ENCODE data around the gene LRRC36. TPM values are rescaled to one million over a fixed set of nuclear protein-coding genes. Genes with fewer than 3 reads are reported as not detected.

The LRRC36 gene
- total RNA-seq, 4 donors from 2014 or later, result 5.1 TPM; not detected in 3

DNA sequence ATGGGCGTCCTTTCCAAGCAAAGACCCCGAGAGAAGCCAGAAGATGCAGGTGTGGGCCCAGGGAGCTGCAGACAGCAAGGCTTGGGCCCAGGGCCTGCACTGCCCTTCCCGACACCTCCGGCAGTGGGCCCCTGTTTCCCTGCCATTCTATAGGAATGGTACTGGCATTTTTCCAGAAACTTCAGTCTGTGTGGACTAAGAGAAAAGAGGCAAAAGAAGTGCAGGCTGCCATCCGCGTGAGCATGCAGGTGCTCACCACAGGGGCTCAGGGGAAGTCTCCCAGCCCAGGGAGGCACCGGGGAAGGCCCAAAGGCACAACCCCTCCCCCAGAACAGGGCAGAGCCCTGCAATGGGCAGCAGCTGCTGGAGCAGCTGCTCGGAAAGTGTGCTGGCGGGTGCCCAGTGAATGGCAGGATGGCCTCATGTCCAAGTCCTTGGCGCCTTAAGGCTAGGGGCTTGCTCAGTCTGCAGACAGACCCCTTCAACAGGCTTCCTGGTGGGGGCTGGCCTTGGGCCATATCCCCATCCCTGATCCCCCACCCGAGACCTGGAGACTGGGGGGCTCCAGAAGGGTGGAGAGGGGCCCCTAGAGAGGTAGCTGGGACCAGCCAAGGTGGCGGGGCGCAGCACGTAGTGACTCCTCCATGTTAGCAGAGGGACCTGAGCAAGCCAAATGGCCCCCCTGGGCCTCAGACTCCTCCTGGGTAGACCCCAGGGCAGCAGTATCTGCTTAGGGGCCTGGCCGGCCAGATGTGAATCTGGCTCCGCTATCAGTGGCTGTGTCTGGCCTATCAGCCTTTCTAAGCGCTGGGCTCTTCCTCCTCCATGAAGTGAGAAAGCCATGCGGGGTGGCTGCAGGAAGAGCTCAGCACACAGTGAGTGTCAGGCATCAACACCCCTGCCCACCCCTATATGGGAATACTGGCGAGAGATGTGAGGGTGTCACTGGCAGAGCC, 73.4 kb downstream of the LRRC36 start:
- Histone ChIP-seq H3K4me1 (peaks cover 4 to 43% (median 10%) of the 10 kb centered on the region in 4 donors), H3K27me3 (no peaks in the 10 kb centered on the region), H3K36me3 (no peaks in the 10 kb centered on the region), H3K4me3 (no peak overlapping the region), H3K9me3 (no peaks in the 10 kb centered on the region), H3K27ac (no peak overlapping the region)
- TF ChIP-seq, protein P1, sequence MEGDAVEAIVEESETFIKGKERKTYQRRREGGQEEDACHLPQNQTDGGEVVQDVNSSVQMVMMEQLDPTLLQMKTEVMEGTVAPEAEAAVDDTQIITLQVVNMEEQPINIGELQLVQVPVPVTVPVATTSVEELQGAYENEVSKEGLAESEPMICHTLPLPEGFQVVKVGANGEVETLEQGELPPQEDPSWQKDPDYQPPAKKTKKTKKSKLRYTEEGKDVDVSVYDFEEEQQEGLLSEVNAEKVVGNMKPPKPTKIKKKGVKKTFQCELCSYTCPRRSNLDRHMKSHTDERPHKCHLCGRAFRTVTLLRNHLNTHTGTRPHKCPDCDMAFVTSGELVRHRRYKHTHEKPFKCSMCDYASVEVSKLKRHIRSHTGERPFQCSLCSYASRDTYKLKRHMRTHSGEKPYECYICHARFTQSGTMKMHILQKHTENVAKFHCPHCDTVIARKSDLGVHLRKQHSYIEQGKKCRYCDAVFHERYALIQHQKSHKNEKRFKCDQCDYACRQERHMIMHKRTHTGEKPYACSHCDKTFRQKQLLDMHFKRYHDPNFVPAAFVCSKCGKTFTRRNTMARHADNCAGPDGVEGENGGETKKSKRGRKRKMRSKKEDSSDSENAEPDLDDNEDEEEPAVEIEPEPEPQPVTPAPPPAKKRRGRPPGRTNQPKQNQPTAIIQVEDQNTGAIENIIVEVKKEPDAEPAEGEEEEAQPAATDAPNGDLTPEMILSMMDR (IDR thresholded peaks at IDR 0.05), result peak in 2 of 6 experiments; percentile 1 to 6
- TF ChIP-seq POLR2A (IDR thresholded peaks at IDR 0.05), result no peak
- no peak for DNase-seq

DNA sequence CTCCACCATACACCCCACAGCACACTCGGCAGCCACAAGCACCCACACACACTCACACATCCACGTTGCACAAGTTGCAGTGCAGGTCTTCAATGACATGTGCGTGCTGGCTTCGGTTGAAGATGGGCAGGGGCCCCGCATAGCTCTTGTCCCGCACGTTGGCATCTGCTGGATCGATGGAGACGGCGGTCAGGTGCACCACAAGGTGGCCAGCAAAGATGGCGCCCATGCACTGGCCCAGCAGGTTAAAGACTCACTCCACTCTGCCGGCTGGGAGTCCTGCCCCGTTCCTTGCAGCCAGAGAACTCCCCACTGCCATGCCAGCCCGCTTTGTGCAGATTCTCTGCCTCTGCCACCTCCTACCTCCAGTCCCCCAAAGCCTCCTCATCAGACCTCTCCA, 74.3 kb downstream of the LRRC36 start:
- peaks cover 4 to 35% (median 8%) of the 10 kb centered on the region in 4 donors for H3K4me1 ChIP-seq
- no peaks in the 10 kb centered on the region for H3K9me3 ChIP-seq
- H3K4me3 ChIP-seq, result no peak overlapping the region
- no peaks in the 10 kb centered on the region for H3K36me3 ChIP-seq
- no peaks in the 10 kb centered on the region for H3K27me3 ChIP-seq
- H3K27ac ChIP-seq, result no peak overlapping the region
- TF ChIP-seq, protein P1 (IDR thresholded peaks at IDR 0.05), result no peak
- TF ChIP-seq POLR2A (IDR thresholded peaks at IDR 0.05), result no peak
- DNase-seq, result no peak

DNA sequence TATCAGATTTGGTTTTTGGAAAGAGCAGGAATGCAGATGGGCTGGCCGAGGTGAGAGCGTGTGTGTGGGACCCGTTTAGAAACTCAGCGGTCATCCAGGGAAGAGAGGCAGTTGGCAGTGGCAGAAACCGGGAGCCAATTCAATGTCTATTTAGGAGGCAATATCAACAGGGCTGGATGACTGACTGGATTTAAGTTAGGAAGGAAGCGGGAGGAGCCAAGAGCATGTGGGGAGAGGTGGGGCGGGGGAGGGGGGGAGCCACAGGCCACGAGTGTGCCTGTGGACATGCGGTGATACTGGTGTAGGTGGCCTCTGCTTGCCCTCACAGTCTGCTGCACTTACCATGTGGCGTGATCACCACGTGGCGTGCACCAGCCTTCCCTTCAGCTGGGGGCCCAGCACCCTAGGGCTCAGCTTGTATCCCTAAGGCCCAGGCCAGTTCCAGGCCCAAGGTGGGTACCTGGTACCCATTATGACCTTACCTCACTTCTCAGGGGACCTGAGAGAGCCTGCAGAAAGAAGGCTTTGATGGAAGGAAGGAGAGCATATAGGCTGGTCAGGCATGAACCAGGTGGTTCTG, 77.5 kb downstream of the LRRC36 start:
- peaks cover 0 to 15% (median 7%) of the 10 kb centered on the region in 4 donors for H3K4me1 ChIP-seq
- DNase-seq, result no peak
- no peak for TF ChIP-seq POLR2A (IDR thresholded peaks at IDR 0.05)
- TF ChIP-seq, protein P1 (IDR thresholded peaks at IDR 0.05), result no peak
- H3K27ac ChIP-seq, result peak overlapping the region in 2 of 4 donors; percentile 53 to 85
- H3K27me3 ChIP-seq, result no peaks in the 10 kb centered on the region
- no peaks in the 10 kb centered on the region for H3K36me3 ChIP-seq
- H3K9me3 ChIP-seq, result no peaks in the 10 kb centered on the region
- no peak overlapping the region for H3K4me3 ChIP-seq

DNA sequence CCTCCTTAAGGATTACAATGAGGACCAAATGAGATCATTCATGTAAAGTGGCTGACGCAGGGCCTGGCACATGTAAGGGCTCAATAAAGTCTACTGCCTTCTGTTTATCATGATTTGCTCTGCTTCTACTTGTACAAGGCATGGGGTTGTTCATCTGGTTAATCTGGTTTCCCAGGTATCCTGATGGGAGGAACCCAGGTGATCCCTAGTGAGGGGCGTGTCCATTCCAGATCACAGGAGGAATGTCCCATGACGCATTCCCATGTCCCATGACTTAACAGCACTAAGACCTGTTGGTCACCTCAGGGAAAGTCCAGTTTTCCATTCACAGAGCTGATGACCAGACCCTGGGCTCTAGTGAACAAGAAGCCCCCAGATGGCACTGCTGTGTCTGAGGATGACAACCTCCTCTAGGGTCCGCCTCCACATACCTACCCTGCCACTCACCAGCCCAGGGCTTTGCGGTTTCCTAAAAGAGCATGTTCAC, 78.2 kb downstream of the LRRC36 start:
- TF ChIP-seq POLR2A (IDR thresholded peaks at IDR 0.05), result no peak
- Histone ChIP-seq H3K27ac (peak overlapping the region in 2 of 4 donors; percentile 53 to 85), H3K9me3 (no peaks in the 10 kb centered on the region), H3K4me3 (no peak overlapping the region), H3K4me1 (peaks cover 0 to 8% (median 2%) of the 10 kb centered on the region in 4 donors), H3K27me3 (no peaks in the 10 kb centered on the region), H3K36me3 (no peaks in the 10 kb centered on the region)
- DNase-seq, result peak in 2 of 3 donors; percentile 63 to 87

DNA sequence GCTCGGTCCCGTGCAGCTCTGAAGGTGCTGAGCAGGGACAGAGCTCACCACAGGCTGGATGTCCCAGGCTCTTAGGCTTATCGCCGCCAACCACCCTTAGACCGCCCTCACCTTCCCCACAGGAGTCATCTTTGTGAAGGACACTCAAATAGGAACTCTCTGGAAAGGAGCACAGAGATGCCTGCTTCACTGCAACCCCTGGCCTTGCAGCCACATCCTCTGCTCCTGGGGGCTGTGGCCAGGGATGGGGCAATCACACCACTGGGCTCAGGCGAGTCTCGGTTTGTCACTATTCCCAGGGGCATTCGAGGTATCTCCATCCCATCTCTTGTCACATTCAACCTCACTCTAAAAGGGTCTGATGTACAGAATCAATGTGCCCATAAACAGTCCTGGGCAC, 78.7 kb downstream of the LRRC36 start:
- Histone ChIP-seq H3K27ac (peak overlapping the region in 1 of 4 donors; percentile 85), H3K36me3 (no peaks in the 10 kb centered on the region), H3K4me1 (peaks cover 0 to 7% (median 2%) of the 10 kb centered on the region in 4 donors), H3K9me3 (no peaks in the 10 kb centered on the region), H3K27me3 (no peaks in the 10 kb centered on the region), H3K4me3 (no peak overlapping the region)
- DNase-seq, result no peak
- no peak for TF ChIP-seq POLR2A (IDR thresholded peaks at IDR 0.05)
- TF ChIP-seq, protein P1 (IDR thresholded peaks at IDR 0.05), result no peak
